ENCODE data around the gene SLAMF7. TPM values are rescaled to one million over a fixed set of nuclear protein-coding genes. Genes with fewer than 3 reads are reported as not detected.

SLAMF7 gene
- total RNA-seq, 4 donors from 2014 or later: 2.5 to 3.9 (median 2.7) TPM

- no peaks in the 10 kb centered on the region for H3K27me3 ChIP-seq
- no peaks in the 10 kb centered on the region for H3K9me3 ChIP-seq
- H3K4me1 ChIP-seq: peaks cover 0 to 11% (median 3%) of the 10 kb centered on the region in 4 donors
- no peak for DNase-seq
- H3K27ac ChIP-seq: peak overlapping the region in 1 of 4 donors; percentile 85
- H3K36me3 ChIP-seq: no peaks in the 10 kb centered on the region
- H3K4me3 ChIP-seq: peak overlapping the region in 1 of 4 donors; percentile 28
- no peak for TF ChIP-seq CTCF (IDR thresholded peaks at IDR 0.05)
- TF ChIP-seq POLR2A (IDR thresholded peaks at IDR 0.05): no peak
Observed at GRCh38 chr1:160800142-160800541, 61.1 kb downstream of the SLAMF7 start.

GRCh38 chr1:160800645-160801408, 61.8 kb downstream of the SLAMF7 start:
- no peaks in the 10 kb centered on the region for H3K9me3 ChIP-seq

GRCh38 chr1:160801836-160802580, 63.0 kb downstream of the SLAMF7 start:
- H3K36me3 ChIP-seq: no peaks in the 10 kb centered on the region
- no peak overlapping the region for H3K27ac ChIP-seq
- H3K9me3 ChIP-seq: peaks cover 0 to 5% (median 0%) of the 10 kb centered on the region in 4 donors
- peaks cover 0 to 11% (median 3%) of the 10 kb centered on the region in 4 donors for H3K4me1 ChIP-seq
- H3K4me3 ChIP-seq: no peak overlapping the region
- no peaks in the 10 kb centered on the region for H3K27me3 ChIP-seq
- DNase-seq: no peak
- TF ChIP-seq POLR2A (IDR thresholded peaks at IDR 0.05): no peak
- TF ChIP-seq CTCF (IDR thresholded peaks at IDR 0.05): no peak

More at GRCh38 chr1:160800645-160801408, 61.8 kb downstream of the SLAMF7 start:
- TF ChIP-seq CTCF (IDR thresholded peaks at IDR 0.05) (no peak), POLR2A (IDR thresholded peaks at IDR 0.05) (no peak)
- H3K4me3 ChIP-seq: peak overlapping the region in 1 of 4 donors; percentile 28
- DNase-seq: no peak
- H3K27ac ChIP-seq: peak overlapping the region in 1 of 4 donors; percentile 85
- H3K27me3 ChIP-seq: no peaks in the 10 kb centered on the region
- H3K4me1 ChIP-seq: peaks cover 0 to 11% (median 3%) of the 10 kb centered on the region in 4 donors
- H3K36me3 ChIP-seq: no peaks in the 10 kb centered on the region

Other genes starting within 250 kb of the SLAMF7 start
- 10 to 100 TPM in 1 of 4 donors, 1 to 10 TPM in 2, under 1 TPM in 1; 0.57 to 10.7 (median 5.2) TPM for gene SLAMF6, start 216.0 kb upstream of the SLAMF7 start, total RNA-seq
- 10 to 100 TPM in 1 of 4 donors, 1 to 10 TPM in 3; 2.7 to 24.8 (median 5.2) TPM for gene CD84, start 159.8 kb upstream of the SLAMF7 start, total RNA-seq
- gene SLAMF1, start 92.2 kb upstream of the SLAMF7 start, total RNA-seq: 1 to 10 TPM in 3 of 4 donors, not detected in 1; 2.5 to 9.1 (median 6.0) TPM
- 10 to 100 TPM in 2 of 4 donors, 1 to 10 TPM in 2; 1.4 to 84.2 (median 9.9) TPM for gene CD48, start 27.4 kb upstream of the SLAMF7 start, total RNA-seq
- gene LY9, start 56.9 kb downstream of the SLAMF7 start, total RNA-seq: 10 to 100 TPM in 1 of 4 donors, 1 to 10 TPM in 3; 1.6 to 39.6 (median 3.6) TPM
- gene CD244, start 123.6 kb downstream of the SLAMF7 start, total RNA-seq: 1 to 10 TPM in 2 of 4 donors, under 1 TPM in 1, not detected in 1; 0.80 to 2.8 (median 1.3) TPM
- gene ITLN1, start 145.9 kb downstream of the SLAMF7 start, total RNA-seq: 10 to 100 TPM; 14.4 to 45.0 (median 24.5) TPM
- 10 to 100 TPM; 37.0 to 76.7 (median 54.1) TPM for gene ITLN2, start 215.6 kb downstream of the SLAMF7 start, total RNA-seq

Data from Peyer's patch (tissue), 4 donors.